Stomach (tissue), 9 donors: ENCODE measurements around the gene RPN1. TPM values are rescaled to one million over a fixed set of nuclear protein-coding genes. Genes with fewer than 3 reads are reported as not detected.

ENCODE experiments used
- DNase-seq, 2 donors: peaks; one replicate each; pipeline versions ENCODE4 v3.0.0 to v3.0.0-alpha.2; 2013 to 2019
- H3K27ac ChIP-seq, 5 donors: fragments of 200-600 bp in 4 of 5; sonication (generic) in 4 of 5; one replicate each; pipeline ENCODE4 v1.5.1; 2013 to 2019; ENCODE audit warnings: mild to moderate bottlenecking in 1 of 5, moderate library complexity in 1 of 5
- H3K27me3 ChIP-seq, 3 donors: fragments of 200-600 bp; sonication (generic); one replicate each; pipeline ENCODE4 v1.5.1; 2017 to 2019; ENCODE audit warnings: mixed run types in 1 of 3
- H3K36me3 ChIP-seq, 4 donors: fragments of 200-600 bp; sonication (generic); 1 replicate in 3 of 4; 2 replicates in 1 of 4; pipeline ENCODE4 v1.5.1; 2016 to 2019
- H3K4me1 ChIP-seq, 4 donors: fragments of 200-600 bp; sonication (generic); one replicate each; pipeline ENCODE4 v1.5.1; 2016 to 2019
- H3K4me3 ChIP-seq, 4 donors: fragments of 200-600 bp; sonication (generic) in 3 of 4; one replicate each; pipeline ENCODE4 v1.5.1; 2016 to 2019; ENCODE audit warnings: mild to moderate bottlenecking in 1 of 4
- H3K9me3 ChIP-seq, 4 donors: fragments of 200-600 bp; sonication (generic); one replicate each; pipeline ENCODE4 v1.5.1; 2016 to 2019
- EP300 ChIP-seq: sonication (generic); formaldehyde crosslinking; IDR thresholded peaks from one replicate; pipeline ENCODE4 v1.6.1; 2017; ENCODE audit warnings: antibody characterized with exemption
- POLR2A ChIP-seq, 4 donors: fragments of 450-650 bp; IDR thresholded peaks; one replicate each; pipeline ENCODE4 v1.6.1; 2016; ENCODE audit warnings: antibody characterized with exemption in 4 of 4, control low read depth in 2 of 4, mild to moderate bottlenecking in 1 of 4, moderate library complexity in 1 of 4
- POLR2AphosphoS5 ChIP-seq, 3 donors: sonication (generic); formaldehyde crosslinking; IDR thresholded peaks; one replicate each; pipeline ENCODE4 v1.6.1; 2016; ENCODE audit warnings: antibody characterized with exemption in 3 of 3
- WGBS, 5 donors: extraction: QIAGEN DNeasy Blood & Tissue Kit in 3 of 5; methylation state at CpG; one replicate each; pipeline versions ENCODE4 v1.1.5 to v1.1.7; 2013 to 2018; 5-methylcytosine and 5-hydroxymethylcytosine counted together
- intact Hi-C: fragments of 100-400 bp; cut with DNase I; formaldehyde crosslinking; loops from one replicate; pipeline ENCODE4 v1.15.1; 2023; ENCODE audit warnings: low total_unique reads
- polyA plus RNA-seq, 3 donors: library from polyadenylated mRNA; stranded (reverse); fragments of 200-250 nt; gene quantifications; one replicate each; pipeline ENCODE4 v1.2.3, GENCODE V29; 2013
- total RNA-seq, 5 donors: library from RNA; depleted of rRNA; stranded (reverse); fragments of >200 nt; gene quantifications; one replicate each; pipeline versions ENCODE4 v1.1.0 to v1.2.3, GENCODE V29; 2014 to 2016
- TF ChIP-seq, protein P1 (sequence below), 7 experiments: fragments of 450-650 bp in 4 of 7; fragments of 200-600 bp in 3 of 7; sonication (generic) in 3 of 7; IDR thresholded peaks; one replicate each; pipeline ENCODE4 v1.5.1; 2016 to 2019; ENCODE audit warnings: antibody characterized with exemption in 7 of 7, control low read depth in 2 of 7, mild to moderate bottlenecking in 1 of 7
- donor health status: healthy with polysubstance abuse.
- donor health status: Bipolar disorder and iron deficiency.
- donor health status: healthy.

The RPN1 gene
- total and polyA plus RNA-seq, 8 donors: 39.9 to 328 (median 107) TPM

GRCh38 chr3:128693696-128694095 lies 43.1 kb upstream of the RPN1 start:
- H3K4me3 ChIP-seq: no peak overlapping the region
- peaks cover 0 to 5% (median 0%) of the 10 kb centered on the region in 3 donors for H3K27me3 ChIP-seq
- H3K27ac ChIP-seq: no peak overlapping the region
- 0 to 63% (median 37%) methylated on average over 1 to 2 of the region's 2 CpGs for whole genome bisulfite sequencing, 5 donors
- no peaks in the 10 kb centered on the region for H3K9me3 ChIP-seq
- no peak for DNase-seq
- H3K36me3 ChIP-seq: no peaks in the 10 kb centered on the region
- intact Hi-C loops: no loop called here
- TF ChIP-seq POLR2AphosphoS5 (IDR thresholded peaks at IDR 0.05): no peak
- TF ChIP-seq POLR2A (IDR thresholded peaks at IDR 0.05): no peak
- TF ChIP-seq, protein P1, sequence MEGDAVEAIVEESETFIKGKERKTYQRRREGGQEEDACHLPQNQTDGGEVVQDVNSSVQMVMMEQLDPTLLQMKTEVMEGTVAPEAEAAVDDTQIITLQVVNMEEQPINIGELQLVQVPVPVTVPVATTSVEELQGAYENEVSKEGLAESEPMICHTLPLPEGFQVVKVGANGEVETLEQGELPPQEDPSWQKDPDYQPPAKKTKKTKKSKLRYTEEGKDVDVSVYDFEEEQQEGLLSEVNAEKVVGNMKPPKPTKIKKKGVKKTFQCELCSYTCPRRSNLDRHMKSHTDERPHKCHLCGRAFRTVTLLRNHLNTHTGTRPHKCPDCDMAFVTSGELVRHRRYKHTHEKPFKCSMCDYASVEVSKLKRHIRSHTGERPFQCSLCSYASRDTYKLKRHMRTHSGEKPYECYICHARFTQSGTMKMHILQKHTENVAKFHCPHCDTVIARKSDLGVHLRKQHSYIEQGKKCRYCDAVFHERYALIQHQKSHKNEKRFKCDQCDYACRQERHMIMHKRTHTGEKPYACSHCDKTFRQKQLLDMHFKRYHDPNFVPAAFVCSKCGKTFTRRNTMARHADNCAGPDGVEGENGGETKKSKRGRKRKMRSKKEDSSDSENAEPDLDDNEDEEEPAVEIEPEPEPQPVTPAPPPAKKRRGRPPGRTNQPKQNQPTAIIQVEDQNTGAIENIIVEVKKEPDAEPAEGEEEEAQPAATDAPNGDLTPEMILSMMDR (IDR thresholded peaks at IDR 0.05): no peak
- no peak for TF ChIP-seq EP300
- H3K4me1 ChIP-seq: peaks cover 0 to 5% (median 2%) of the 10 kb centered on the region in 4 donors

DNA sequence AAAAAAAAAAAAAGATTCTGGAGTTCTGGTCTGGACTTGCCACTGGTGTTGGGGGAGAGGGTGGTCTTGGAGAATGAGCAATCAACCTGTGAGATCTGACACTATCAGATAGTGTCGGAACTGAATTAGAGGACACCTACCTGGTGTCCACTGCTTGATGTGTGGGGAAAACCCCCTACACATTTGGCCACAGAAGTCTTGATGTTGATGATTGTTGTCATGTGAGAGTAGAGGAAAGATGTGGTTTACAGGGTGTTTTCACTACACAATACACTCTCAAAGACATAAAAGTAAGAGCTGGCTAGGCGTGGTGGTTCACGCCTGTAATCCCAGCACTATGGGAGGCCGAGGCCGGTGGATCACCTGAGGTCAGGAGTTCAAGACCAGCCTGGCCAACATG lies 38.4 kb upstream of the RPN1 start:
- H3K36me3 ChIP-seq: no peaks in the 10 kb centered on the region
- no peaks in the 10 kb centered on the region for H3K9me3 ChIP-seq
- no peak for TF ChIP-seq EP300
- TF ChIP-seq, protein P1 (IDR thresholded peaks at IDR 0.05): no peak
- TF ChIP-seq POLR2AphosphoS5 (IDR thresholded peaks at IDR 0.05): no peak
- no peak for TF ChIP-seq POLR2A (IDR thresholded peaks at IDR 0.05)
- no peak overlapping the region for H3K27ac ChIP-seq
- no peak overlapping the region for H3K4me3 ChIP-seq
- intact Hi-C loops: no loop called here
- no peak for DNase-seq
- WGBS, 5 donors: 84 to 93% (median 90%) methylated on average over 5 of the region's 5 CpGs
- H3K27me3 ChIP-seq: peaks cover 0 to 5% (median 0%) of the 10 kb centered on the region in 3 donors
- no peaks in the 10 kb centered on the region for H3K4me1 ChIP-seq

GRCh38 chr3:128686465-128686864 lies 35.8 kb upstream of the RPN1 start:
- no peak for DNase-seq
- TF ChIP-seq POLR2AphosphoS5 (IDR thresholded peaks at IDR 0.05) (no peak), POLR2A (IDR thresholded peaks at IDR 0.05) (no peak), EP300 (no peak)
- TF ChIP-seq, protein P1 (IDR thresholded peaks at IDR 0.05): no peak
- H3K27ac ChIP-seq: no peak overlapping the region
- no peaks in the 10 kb centered on the region for H3K36me3 ChIP-seq
- no peak overlapping the region for H3K4me3 ChIP-seq
- 91 to 93% (median 92%) methylated on average over 8 of the region's 8 CpGs for WGBS, 5 donors
- intact Hi-C loops: no loop called here
- H3K27me3 ChIP-seq: no peaks in the 10 kb centered on the region
- H3K9me3 ChIP-seq: no peaks in the 10 kb centered on the region
- peaks cover 0 to 5% (median 2%) of the 10 kb centered on the region in 4 donors for H3K4me1 ChIP-seq

DNA sequence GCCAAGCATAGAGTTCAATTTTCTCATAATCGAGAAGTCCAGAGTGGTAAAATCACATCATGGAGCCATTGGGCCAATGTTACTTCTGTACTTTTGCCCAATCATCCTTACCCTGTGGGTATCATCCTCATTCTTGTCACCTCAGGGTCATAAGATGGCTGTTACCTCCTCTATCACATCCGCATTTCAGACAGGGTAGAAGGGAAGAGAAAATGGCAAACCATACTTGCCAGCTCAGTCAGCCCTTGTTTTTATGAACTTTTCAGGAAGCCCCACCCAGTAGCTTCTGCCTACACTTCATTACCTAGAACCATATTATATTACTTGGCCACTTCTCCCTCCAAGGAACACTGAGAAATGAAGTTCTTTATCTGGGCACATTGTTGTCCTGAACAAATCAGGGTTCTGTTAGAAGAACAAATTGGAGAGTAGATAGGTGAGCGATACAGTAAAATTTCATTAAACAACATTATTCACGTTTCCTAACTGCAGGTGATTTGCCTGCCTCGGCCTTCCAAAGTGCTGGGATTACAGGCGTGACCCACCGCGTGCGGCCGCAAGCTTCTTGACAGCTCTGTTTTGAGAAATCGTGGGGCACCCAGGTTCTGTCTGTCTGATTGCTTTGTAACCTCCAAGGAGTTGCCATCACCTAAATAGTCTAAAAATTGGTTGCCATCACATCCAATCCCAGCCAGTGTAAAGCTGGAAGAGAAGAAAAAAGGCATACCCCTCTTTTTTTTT lies 34.5 kb upstream of the RPN1 start:
- H3K36me3 ChIP-seq: no peaks in the 10 kb centered on the region

More for the DNA sequence above, 34.5 kb upstream of the RPN1 start:
- Histone ChIP-seq H3K27ac (no peak overlapping the region), H3K9me3 (no peaks in the 10 kb centered on the region), H3K27me3 (no peaks in the 10 kb centered on the region), H3K4me3 (no peak overlapping the region), H3K4me1 (peaks cover 0 to 12% (median 6%) of the 10 kb centered on the region in 4 donors)
- no peak for DNase-seq
- TF ChIP-seq POLR2AphosphoS5 (IDR thresholded peaks at IDR 0.05): no peak
- TF ChIP-seq, protein P1 (IDR thresholded peaks at IDR 0.05): no peak
- TF ChIP-seq EP300: no peak
- no peak for TF ChIP-seq POLR2A (IDR thresholded peaks at IDR 0.05)
- 86 to 92% (median 88%) methylated on average over 11 of the region's 11 CpGs for WGBS, 5 donors
- intact Hi-C loops: loop anchor here (5.0 kb wide), 1 partner anchor 107 kb away; no protein-coding TSS in a partner anchor
